Heart right ventricle (tissue), 16 donors: ENCODE results near the gene SRRM3. TPM values are rescaled to one million over a fixed set of nuclear protein-coding genes. Genes with fewer than 3 reads are reported as not detected.
A peak's percentile ranks its signal among the peaks of the same experiment; 100 is the strongest.

Source experiments
- ATAC-seq, 8 donors: fragments of 200-7000 bp; cut with Tn5 transposase; one replicate each; pipeline ENCODE4 v1.9.1; 2020; ENCODE audit warnings: mild to moderate bottlenecking in 8 of 8, moderate library complexity in 8 of 8, moderate number of reproducible peaks in 1 of 8
- DNase-seq, 2 donors: peaks; one replicate each; pipeline ENCODE4 v3.0.0-alpha.2; 2020
- H3K27ac ChIP-seq, 10 donors: fragments of 200-600 bp; sonication (generic) in 2 of 10; one replicate each; pipeline versions ENCODE4 v1.5.0 to v1.8.0; 2020 to 2022; ENCODE audit warnings: mild to moderate bottlenecking in 3 of 10
- H3K27me3 ChIP-seq, 7 donors: fragments of 200-600 bp; one replicate each; pipeline ENCODE4 v1.8.0; 2021 to 2022; ENCODE audit warnings: mild to moderate bottlenecking in 2 of 7
- H3K36me3 ChIP-seq, 9 donors: fragments of 200-600 bp; sonication (generic) in 1 of 9; one replicate each; pipeline versions ENCODE4 v1.5.0 to v1.8.0; 2020 to 2022; ENCODE audit warnings: mild to moderate bottlenecking in 2 of 9
- H3K4me1 ChIP-seq, 9 donors: fragments of 200-600 bp; sonication (generic) in 1 of 9; one replicate each; pipeline versions ENCODE4 v1.5.0 to v1.8.0; 2020 to 2022; ENCODE audit warnings: mild to moderate bottlenecking in 4 of 9
- H3K4me3 ChIP-seq, 10 donors: fragments of 200-600 bp; sonication (generic) in 2 of 10; one replicate each; pipeline versions ENCODE4 v1.5.0 to v1.8.0; 2020 to 2022; ENCODE audit warnings: mild to moderate bottlenecking in 7 of 10, moderate library complexity in 2 of 10
- H3K9me3 ChIP-seq, 11 donors: fragments of 200-600 bp in 10 of 11; sonication (generic) in 2 of 11; one replicate each; pipeline versions ENCODE4 v1.5.0 to v1.8.0; 2013 to 2022; ENCODE audit warnings: mild to moderate bottlenecking in 2 of 11, control low read depth in 1 of 11, moderate library complexity in 1 of 11
- WGBS, 2 donors: extraction: QIAGEN DNeasy Blood & Tissue Kit; methylation state at CpG; one replicate each; pipeline ENCODE4 v1.1.7; 2013; ENCODE audit warnings: inconsistent platforms in 1 of 2; 5-methylcytosine and 5-hydroxymethylcytosine counted together
- intact Hi-C, 10 donors: fragments of 100-400 bp; cut with DNase I; formaldehyde crosslinking; loops; one replicate each; pipeline versions ENCODE4 v1.11.1 to v1.14.2; 2022
- polyA plus RNA-seq, 2 donors: library from polyadenylated mRNA; stranded (reverse); fragments of 200-250 nt; gene quantifications; one replicate each; pipeline ENCODE4 v1.2.3, GENCODE V29; 2013
- total RNA-seq, 10 donors: library from RNA; stranded (reverse); fragmentation: NEBNext Ultra II Directional in 3 of 10; extraction: Animal tissue kit (Norgen Biotek cat#: 25700) in 3 of 10; gene quantifications; one replicate each; pipeline versions ENCODE4 v1.2.1 to v1.2.4, GENCODE V29; 2021 to 2023
- TF ChIP-seq, protein P1 (sequence below), 9 donors: fragments of 200-600 bp; sonication (generic) in 2 of 9; IDR thresholded peaks; one replicate each; pipeline versions ENCODE4 v1.5.0 to v1.8.0; 2021 to 2022; ENCODE audit warnings: antibody characterized with exemption in 9 of 9, mild to moderate bottlenecking in 5 of 9, moderate library complexity in 1 of 9
- donor health status: Arrhythmogenic right ventricular cardiomyopathy.
- donor health status: ischemic (EF 13 %, LVEDD 7.1; RV severe dilation, severe dysfunction).
- donor health status: healthy with polysubstance abuse.
- donor health status: DM: no; HTN: yes; CAD: no.
- donor health status: DM: no; HTN: no; CAD: no.
- donor health status: ischemic (EF 25% LVEDD 6.9; RV normal size, moderate dysfunction).
- donor health status: ischemic (EF 25% LVEDD 5.7; RV mildly dilated, moderate dysfunction).
- donor health status: healthy.
- donor health status: DM: yes; HTN: yes; CAD: no.
- donor health status: Ischemic cardiomyopathy.
- donor health status: ischemic (EF 35%, LVEDD 5.7; RV mildly dilated, moderate dysfunction).
- donor health status: nonischemic (EF 11% LVEDD 7.7; RV severe dilation, severe dysfunction).
- donor health status: DM: yes; HTN: yes; CAD: no.
- donor health status: PGD.
- donor health status: ischemic (EF 29% LVEDD 5.4; RV normal size, mild dysfunction).
- donor health status: nonischemic (EF 23%, LVEDD 6.1; RV moderate dilation, normal function).

The SRRM3 gene
- total and polyA plus RNA-seq, 12 donors: 1.0 to 36.2 (median 5.5) TPM

DNA sequence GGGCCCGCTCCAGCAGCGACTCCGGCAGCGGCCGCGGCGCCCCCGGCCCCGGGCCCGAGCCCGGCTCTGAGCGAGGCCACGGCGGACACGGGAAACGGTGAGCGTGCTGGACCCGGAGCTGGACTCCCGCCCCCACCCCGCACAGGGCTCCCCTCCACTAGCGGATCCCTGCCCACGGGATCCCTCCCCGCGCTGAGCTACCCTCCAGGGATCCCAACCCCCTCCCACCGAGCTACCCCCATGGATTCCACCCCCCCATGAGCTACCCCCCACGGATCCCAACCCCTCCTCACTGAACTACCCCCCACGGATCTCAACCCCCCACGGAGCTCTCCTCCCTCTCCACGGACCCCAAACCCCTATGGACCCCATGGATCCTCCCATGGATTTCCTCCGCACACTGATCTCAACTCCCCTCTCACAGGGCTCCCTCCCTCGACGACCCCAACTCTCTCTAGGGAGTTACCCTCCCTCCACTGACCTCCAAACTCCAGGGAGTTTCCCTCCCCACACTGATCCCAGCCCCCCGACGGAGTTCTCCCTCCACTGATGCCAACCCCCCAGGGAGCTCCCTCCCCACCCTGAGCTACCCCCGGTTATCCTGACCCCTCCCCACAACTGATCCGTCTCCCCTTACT lies 80.1 kb downstream of the SRRM3 start:
- Histone ChIP-seq H3K9me3 (no peaks in the 10 kb centered on the region), H3K27me3 (peaks cover 3 to 70% (median 36%) of the 10 kb centered on the region in 7 donors), H3K4me1 (peaks cover 0 to 5% (median 0%) of the 10 kb centered on the region in 9 donors), H3K27ac (no peak overlapping the region), H3K4me3 (peak overlapping the region in 9 of 10 donors; percentile 28 to 57 (median 47)), H3K36me3 (no peaks in the 10 kb centered on the region)
- TF ChIP-seq, protein P1, sequence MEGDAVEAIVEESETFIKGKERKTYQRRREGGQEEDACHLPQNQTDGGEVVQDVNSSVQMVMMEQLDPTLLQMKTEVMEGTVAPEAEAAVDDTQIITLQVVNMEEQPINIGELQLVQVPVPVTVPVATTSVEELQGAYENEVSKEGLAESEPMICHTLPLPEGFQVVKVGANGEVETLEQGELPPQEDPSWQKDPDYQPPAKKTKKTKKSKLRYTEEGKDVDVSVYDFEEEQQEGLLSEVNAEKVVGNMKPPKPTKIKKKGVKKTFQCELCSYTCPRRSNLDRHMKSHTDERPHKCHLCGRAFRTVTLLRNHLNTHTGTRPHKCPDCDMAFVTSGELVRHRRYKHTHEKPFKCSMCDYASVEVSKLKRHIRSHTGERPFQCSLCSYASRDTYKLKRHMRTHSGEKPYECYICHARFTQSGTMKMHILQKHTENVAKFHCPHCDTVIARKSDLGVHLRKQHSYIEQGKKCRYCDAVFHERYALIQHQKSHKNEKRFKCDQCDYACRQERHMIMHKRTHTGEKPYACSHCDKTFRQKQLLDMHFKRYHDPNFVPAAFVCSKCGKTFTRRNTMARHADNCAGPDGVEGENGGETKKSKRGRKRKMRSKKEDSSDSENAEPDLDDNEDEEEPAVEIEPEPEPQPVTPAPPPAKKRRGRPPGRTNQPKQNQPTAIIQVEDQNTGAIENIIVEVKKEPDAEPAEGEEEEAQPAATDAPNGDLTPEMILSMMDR (IDR thresholded peaks at IDR 0.05): no peak
- WGBS, 2 donors: 1% methylated on average over 18 to 36 of the region's 36 CpGs
- intact Hi-C loops: loop anchor here in 5 of 10 donors (5.0 to 10.0 kb wide), 3 partner anchors 35 to 217 kb away; no protein-coding TSS in a partner anchor
- ATAC-seq (peak in 2 of 8 donors; percentile 5 to 8), DNase-seq (no peak)

DNA sequence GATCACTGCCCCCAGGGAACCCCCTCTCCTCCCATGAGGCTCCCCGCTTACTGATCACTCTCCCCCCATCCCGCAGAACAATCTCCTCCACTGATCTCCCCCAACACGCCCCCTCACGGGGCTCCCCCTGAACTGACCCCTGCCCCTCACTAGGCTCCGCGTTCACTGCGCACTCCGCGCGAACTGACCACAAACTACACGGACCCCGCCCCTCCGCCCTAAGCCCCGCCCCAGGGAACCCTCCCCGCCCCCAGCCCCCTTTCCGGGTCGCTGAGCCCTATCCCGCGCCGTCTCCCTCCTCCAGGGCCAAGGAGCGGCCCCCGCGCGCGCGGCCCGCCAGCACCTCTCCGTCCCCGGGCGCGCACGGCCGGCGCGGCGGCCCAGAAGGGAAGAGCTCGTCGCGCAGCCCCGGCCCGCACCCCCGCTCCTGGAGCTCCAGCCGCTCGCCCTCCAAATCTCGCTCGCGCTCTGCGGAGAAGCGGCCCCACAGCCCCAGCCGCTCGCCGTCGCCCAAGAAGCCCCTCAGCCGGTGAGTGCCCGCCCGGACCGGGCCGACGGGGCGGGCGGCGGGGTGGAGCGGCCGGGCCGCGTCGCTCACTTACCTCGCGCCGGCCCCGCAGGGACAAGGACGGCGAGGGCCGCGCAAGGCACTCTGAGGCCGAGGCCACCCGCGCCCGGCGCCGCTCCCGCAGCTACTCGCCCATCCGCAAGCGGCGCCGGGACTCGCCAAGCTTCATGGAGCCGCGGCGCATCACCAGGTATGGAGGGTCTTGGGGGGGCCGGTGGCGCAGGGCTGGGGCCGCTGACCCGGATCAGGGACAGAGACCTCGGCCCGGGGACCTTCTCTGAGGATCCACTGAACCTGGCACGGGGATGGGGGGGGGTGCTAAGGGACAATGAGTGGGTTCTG lies 80.9 kb downstream of the SRRM3 start:
- ATAC-seq: peak; percentile 18 to 75 (median 64)
- 1 to 2% methylated on average over 78 to 98 of the region's 98 CpGs for WGBS, 2 donors
- Histone ChIP-seq H3K4me3 (peak overlapping the region in 9 of 10 donors; percentile 45 to 57 (median 47)), H3K4me1 (peaks cover 0 to 5% (median 0%) of the 10 kb centered on the region in 9 donors), H3K36me3 (no peaks in the 10 kb centered on the region), H3K9me3 (no peaks in the 10 kb centered on the region), H3K27ac (peak overlapping the region in 1 of 10 donors; percentile 29), H3K27me3 (peaks cover 3 to 65% (median 31%) of the 10 kb centered on the region in 7 donors)
- peak in 1 of 2 donors; percentile 59 for DNase-seq
- intact Hi-C loops: loop anchor here in 5 of 10 donors (5.0 to 10.0 kb wide), 3 partner anchors 35 to 218 kb away; no protein-coding TSS in a partner anchor
- TF ChIP-seq, protein P1 (IDR thresholded peaks at IDR 0.05): no peak

DNA sequence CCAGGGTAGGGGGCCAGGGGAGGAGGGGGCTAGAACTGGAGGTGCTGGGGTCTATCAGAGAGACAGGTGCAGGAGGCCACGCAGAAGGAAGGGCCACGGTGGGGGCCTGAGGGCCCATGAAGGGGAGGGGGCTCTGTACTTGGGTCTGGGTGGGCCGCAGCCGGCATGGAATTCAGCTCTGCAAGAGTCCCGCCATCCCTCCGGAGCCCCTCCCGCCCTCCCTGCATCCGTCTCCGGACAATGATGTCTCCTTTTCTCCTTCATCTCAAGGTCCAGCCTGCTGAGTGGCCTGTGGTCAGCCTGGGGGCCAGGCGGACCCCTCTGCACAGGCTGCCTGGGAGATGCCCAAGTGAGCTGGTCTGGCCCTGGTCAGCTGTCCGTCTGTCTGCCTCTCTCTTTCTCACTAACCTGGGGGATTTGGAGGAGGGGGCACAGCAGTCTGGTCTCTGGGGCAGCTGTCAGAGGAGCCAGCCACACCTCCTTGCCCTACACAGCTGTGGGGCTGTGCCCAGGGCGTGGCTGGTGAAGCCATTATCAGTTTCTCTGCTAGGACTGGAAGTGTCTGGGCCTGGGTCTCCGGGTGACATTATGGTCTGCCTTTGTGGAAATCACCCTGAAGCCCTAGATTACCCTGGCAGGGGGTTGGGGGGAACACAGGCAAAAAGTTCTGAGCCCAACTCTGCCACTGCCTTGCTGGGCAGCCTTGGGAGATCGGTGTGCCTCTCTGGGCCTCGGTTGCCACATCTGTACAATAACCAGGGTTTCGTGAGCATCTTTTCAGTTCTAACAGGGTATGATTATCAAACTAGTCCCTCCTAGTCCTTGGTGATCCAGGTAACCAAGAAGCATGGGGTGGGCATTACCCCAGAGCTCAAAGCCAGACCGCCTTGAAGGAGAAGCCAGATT lies 81.8 kb downstream of the SRRM3 start:
- H3K9me3 ChIP-seq: no peaks in the 10 kb centered on the region
- DNase-seq (no peak), ATAC-seq (no peak)
- no peaks in the 10 kb centered on the region for H3K36me3 ChIP-seq
- TF ChIP-seq, protein P1 (IDR thresholded peaks at IDR 0.05): no peak
- H3K4me3 ChIP-seq: peak overlapping the region in 6 of 10 donors; percentile 45 to 57 (median 47)
- H3K27ac ChIP-seq: no peak overlapping the region
- peaks cover 3 to 65% (median 30%) of the 10 kb centered on the region in 7 donors for H3K27me3 ChIP-seq
- WGBS, 2 donors: 68 to 71% methylated on average over 17 of the region's 17 CpGs
- H3K4me1 ChIP-seq: peaks cover 0 to 5% (median 0%) of the 10 kb centered on the region in 9 donors
- intact Hi-C loops: loop anchor here in 5 of 10 donors (5.0 to 10.0 kb wide), 3 partner anchors 34 to 219 kb away; no protein-coding TSS in a partner anchor
